Activated CD4-positive, alpha-beta T cell treated with anti-CD3 and anti-CD28 coated beads, Interleukin-2, Interleukin-6, amounts not matched to agents 100 ng/mL and 50 ng/mL, durations not matched to agents 16 hours and 8 hours (primary cell): ENCODE results near the gene SOS1.
"Not testable (repeated sequence)": the region's sequence is repeated elsewhere in the genome, so short reads cannot be mapped to it uniquely, and the experiment has no call there.

Source experiments
- DNase-seq: peaks from one replicate; pipeline ENCODE4 v3.0.0-alpha.2; 2020

The SOS1 gene

DNA sequence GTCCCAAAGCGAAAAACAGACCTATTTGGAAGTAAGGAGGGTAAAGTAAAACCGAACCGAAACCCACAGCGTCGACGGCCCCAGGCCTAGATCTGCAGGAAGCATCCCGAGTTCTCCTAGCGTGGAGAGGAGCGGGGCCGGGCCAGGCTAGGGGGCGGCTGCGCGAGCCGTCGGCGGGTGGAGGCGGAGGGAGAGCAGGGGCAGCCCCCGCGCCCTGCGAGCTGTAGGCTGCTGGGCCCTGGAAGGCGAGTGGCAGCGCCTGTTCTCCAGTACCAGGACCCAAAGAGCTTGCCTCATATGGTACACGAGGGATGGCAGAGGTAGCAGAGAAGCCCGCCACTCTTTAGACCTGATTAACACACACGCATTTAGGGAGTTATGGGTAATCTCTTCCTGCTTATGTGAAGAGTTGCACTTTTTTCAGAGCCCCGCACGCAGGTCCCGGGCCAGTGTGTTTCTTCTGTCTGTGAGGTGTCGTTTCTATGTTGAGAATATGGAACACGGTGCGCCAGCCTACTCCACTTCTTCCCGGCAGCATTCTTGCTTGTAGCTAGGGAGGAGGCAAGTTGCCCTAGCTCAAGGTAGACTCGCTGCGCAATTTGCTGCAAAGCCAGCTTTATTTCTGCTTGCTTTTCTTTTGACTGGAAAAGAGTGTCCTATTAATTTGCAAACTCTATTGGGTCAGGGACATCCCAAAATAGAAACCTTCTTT, 160.1 kb downstream of the SOS1 start:
- no peak for DNase-seq

DNA sequence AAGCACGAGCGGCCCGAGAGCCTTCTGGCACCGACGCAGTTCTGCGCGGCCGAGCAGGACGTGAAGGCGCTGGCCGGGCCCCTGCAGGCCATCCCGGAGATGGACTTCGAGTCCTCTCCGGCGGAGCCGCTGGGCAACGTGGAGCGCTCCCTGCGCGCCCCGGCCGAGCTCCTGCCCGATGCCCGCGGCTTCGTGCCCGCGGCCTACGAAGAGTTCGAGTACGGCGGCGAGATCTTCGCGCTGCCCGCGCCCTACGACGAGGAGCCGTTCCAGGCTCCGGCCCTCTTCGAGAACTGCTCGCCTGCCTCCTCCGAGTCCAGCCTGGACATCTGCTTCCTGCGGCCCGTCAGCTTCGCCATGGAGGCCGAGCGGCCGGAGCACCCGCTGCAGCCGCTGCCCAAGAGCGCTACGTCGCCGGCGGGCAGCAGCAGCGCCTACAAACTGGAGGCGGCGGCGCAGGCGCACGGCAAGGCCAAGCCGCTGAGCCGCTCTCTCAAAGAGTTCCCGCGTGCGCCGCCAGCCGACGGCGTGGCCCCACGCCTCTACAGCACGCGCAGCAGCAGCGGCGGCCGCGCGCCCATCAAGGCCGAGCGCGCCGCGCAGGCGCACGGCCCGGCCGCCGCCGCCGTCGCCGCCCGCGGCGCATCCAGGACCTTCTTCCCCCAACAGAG, 160.8 kb downstream of the SOS1 start:
- DNase-seq = peak; percentile 80

DNA sequence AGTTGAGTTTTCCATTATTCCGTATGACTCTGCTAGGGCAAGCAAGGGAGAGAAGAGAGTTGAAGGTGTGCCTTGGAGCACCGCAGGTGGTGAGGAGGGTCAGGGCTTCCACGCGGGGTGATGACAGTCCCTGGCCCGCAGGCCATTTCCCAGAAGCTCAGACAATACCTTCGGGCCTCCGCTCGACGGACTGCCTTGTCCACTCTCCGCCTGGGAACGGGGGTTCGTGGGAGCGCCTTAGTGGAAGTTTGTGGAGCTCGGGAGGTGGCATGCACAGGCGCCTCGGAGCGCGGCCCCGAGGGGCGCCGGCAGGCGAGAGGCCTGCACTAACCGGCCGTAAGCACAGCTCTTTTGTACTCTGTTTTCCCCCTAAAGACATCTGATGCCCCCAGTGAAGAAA, 161.4 kb downstream of the SOS1 start:
- no peak for DNase-seq

DNA sequence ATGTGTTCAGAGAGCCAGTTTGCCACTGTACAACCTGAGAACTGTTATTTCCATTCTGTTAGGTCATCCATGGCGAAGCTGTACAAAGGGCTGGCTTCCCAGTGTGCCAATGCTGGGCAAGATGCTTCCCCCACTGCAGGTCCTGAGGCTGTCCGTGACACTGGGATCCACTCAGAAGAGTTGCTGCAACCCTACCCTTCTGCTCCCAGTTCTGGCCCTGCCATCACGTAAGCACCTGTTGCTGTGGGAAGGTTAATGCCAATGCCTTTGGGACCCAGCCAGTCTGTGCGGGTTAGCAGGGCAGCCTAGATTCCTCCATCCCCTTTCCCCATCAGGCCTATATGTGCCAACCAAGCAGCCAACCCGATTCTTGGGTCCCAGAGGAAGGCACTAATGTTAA, 162.9 kb downstream of the SOS1 start:
- DNase-seq = no peak

DNA sequence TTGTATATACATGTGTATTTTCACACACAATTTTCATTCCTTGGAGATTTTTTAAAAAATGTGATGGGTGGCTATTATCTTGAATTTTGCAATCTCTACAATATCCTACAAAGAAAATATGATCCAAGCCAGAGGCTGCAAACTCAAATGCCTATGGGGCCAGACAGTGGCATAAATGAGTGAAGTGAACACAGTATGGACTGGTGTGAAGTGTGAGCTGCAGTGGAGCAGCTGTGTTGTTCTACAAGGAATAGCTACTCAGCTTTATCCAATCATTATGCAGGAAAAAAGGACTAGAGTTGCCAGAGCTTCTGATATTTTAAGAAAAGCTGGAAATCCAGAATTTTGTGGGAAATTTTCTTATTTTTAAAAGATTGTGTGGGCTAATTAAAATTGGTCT, 169.1 kb downstream of the SOS1 start:
- DNase-seq = no peak

DNA sequence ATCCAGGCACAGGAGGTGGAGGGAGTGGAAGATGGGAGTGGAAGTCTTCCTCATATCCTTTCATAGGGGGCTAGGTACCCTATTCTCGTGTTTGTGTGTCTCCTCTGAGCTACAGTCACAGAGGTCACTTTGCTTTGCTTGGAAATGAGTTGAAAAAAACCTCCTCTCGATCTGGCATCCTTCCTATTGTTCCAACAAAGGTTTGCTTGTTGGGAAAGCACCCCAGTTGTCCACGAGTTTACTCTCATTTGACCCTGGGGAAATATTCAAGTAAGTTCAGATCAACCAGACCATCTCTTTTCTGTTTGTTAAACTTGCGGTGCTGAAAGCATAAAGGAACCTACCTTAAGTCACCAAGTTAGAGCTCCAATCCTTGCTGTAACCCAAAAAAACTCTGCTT, 171.9 kb downstream of the SOS1 start:
- no peak for DNase-seq

DNA sequence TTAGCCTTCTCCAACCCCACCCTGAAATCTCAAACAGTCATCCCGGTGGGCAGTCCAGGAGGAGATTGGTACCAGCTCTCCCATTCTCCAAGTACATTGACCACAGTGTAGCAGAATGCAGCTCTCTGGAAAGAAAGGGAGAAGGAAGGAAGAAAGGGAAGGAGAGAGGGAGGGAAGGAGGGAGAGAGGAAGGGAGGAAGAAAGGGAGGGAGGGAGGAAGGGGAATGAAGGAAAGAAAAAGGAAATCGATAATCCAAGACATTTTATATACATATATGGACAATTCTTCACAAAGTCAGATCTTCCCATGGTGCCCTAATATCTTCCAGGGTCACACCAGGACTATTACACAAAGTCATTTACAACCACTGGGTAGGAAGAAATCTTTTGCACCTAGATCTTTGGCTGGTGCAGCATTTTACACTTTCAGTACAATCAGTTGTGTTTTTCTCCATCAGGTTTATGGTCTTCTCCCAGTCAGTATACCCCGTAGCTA, 172.4 kb downstream of the SOS1 start:
- no peak for DNase-seq

DNA sequence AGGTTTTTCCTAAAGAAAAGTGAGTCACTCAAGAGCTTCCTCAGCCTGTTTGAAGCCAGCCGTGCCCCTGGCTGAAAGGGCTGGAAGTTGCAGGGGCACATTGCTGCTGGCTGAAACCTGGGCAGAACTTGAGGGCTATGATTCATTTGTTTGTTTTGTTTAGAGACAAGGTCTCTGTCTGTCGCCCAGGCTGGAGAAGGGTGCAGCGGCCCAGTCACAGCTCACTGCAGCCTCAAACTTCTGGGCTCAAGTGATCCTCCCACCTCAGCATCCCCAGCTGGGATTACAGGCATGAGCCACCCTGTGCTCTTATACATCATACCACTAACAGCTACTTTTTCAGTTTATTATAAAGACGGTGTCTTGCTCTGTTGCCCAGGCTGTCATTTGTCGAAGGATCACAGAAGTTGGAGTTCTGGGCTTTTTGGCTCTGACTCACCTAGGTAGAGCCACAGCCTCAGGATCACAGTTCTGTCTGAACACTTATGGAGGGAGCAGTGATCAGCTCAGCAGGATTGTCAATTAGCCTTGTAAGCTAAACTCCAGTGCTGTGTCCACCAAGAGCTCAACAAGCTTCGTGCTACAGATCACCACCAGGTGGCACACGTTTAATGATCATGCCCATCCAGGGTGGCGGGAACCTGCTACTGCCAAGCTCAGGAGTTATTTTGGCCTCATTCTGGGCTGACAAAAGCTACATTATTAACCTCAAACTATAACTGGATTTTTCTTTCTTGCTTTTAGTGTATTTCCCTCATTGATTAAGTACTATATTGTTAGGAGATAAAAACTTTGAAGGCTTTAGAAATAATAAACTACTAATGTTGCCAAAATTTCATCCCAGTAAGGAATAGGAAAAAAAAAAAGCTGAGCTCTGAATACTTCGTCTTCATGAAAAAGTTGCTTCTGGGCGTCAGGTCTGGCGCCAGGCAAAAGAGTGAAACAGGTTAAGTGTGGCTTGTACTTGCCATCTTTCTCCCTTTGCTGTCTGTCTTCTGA, 173.3 kb downstream of the SOS1 start:
- peak; percentile 80 for DNase-seq

DNA sequence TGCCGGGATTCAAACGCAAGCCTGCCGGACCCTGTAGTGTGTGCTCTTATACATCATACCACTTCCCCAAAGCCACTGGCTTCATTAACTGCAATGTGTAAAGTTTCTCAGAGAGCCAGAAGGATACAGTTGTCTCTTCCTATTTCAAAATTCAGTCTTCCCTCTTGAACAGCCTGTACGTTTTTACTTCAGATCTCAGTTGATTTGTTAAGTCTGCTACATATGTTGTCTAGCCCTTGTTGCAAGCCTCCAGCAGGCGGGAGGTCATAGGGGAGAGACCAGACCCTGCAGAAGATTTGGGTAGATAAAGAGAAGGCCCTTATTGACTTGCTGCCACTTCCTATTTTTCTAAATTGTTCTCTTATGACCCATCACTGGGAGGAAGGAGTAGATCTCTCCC, 174.9 kb downstream of the SOS1 start:
- DNase-seq = no peak

DNA sequence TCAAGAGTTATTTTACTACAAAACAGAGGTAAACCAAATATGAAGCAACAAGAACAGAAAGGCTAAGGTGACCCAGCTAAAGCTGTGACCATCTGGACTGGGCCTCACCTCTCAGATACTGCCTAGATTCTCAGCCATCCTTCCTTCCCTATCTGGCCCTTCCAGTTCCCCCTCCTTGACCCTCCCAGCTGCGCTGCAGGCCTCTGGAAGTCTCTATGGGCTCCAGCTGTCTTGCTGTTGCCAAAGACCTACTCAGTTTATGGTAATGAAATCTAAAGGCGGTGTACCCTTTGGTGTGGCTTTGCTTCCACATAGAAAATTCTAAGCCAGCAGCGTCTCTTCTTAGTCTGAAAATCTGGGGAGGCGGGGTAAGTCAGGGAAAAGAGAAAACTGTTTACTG, 175.5 kb downstream of the SOS1 start:
- DNase-seq = no peak

DNA sequence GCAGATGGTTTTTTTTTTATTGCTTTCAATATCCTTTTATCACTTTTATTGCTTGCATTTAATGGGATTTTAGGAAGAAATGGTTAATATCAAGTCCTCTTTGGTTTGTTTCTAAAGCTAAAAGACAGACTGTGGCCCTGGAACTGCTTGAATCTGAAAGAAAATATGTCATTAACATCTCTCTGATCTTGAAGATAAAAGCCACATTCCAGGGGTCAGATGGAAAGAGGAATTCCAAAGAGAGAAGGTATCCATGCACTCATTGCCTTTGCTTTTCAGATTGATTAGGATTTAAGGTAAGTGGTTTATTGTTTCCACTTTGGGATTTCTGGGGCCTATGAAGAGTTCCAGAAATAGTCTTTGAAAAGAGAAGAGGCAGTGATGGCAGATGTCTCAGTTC, 177.1 kb downstream of the SOS1 start:
- no peak for DNase-seq

DNA sequence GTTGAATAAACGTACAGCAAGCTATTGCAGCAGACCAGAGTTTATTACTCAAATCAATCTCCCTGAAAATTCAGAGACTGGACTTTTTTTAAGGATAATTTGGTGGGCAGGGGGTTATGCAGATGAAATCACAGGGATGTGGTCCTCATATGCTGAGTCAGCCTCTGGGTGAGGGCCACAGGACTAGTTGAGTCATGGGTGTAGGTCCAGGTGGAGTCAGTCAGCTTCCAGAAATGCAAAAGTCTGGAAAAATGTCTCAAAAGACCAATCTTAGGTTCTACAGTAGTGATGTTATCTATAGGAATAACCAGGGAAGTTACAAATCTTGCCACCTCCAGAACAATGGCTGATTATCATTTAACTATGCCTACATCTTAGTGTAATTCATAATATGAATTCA, 180.1 kb downstream of the SOS1 start:
- no peak for DNase-seq

DNA sequence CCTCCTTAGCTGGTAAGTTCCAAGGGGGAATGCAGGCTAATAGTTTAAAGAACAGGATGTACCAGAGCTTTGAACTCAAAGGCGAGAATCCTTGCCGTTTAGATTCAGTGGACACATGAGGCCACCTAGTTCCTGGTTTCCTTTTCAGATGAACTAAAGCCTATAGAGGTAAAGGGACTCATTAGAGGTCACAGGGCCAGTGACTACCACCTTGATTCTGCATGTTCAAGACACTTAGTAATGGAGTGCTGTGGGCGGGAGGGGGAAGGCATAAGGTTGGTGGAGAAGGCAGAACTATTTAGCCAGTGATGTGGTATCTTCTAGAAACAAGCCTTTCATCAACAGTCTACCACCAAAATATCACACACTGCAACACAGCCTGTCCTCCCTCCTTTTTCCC, 183.3 kb downstream of the SOS1 start:
- no peak for DNase-seq

DNA sequence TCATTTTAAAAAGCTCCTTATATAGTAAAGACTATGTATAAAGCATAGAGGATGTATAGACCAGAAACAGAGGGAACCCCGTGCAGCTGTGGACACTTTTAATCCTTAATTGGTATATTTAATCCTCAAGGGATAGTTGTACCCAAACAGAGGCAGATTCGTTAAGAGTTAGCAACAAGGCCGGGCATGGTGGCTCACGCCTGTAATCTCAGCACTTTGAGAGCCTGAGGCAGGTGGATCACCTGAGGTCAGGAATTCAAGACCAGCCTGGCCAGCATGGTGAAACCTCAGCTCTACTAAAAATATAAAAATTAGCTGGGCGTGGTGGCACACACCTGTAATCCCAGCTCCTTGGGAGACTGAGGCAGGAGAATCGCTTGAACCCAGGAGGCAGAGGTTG, 184.3 kb downstream of the SOS1 start:
- not testable (repeated sequence) for DNase-seq

DNA sequence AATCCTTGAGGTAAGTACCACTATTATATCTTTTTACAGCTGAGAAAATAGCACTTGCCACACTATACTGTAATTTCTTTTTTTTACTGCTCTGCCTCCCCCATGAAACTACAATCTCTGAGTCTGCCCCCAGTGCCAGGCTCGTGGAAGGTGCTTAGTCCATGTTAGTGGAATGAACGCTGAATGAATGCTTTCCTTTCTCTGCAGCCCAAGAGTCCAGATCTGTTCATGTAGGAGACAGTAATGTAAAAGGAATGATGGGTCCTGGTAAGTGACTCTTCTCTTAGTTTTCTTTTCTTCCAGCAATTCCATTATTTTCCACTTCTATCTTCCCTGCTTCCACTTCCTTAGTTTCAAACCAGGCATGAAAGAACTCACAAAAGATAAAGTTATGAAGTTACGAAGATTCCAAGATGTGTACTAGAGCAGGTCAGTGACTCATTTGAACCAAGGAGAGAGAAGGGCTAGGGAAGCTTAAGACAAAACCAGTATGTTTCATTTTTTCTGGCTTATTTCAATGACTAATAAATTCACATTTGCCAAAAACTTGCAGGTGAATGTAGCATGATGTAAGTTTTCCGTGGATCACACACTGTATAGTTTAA, 185.2 kb downstream of the SOS1 start:
- DNase-seq = no peak

DNA sequence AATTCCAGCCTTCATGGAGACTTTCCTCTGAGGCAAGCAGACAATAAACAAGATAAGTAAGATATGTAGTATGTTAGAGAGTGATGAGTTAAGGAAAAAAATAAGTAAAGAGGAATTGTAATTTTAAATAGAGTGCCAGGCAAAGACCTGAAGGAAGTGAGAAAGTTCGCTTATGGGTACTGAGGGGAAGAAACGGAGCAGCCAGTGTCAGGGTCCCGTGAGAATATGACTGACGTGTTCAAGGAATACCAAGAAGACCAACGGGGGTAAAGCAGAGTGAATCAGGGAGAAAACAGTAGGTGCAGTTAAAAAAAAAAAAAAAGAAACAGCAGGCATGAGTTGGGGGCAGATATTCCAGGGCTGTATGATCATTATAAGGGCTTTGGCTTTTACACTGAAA, 186.1 kb downstream of the SOS1 start:
- DNase-seq = no peak

DNA sequence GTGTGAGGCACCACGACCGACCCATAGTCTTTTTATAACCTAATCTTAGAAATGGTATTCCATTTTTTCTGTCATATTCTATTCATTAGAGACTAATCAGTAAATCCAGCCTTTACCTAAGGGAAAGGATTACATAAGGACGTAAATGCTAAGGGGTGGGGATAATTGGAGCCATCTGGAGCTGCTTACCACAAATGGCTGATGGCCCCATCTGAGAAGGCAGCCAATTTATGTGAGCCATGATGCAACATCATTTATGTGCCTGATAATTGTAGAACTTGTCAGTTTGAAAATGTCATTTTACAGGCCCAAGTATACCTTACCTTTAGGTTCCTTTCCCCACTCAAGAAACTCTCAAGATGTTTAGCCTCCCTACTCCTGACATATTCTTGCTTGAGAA, 187.2 kb downstream of the SOS1 start:
- DNase-seq = no peak

DNA sequence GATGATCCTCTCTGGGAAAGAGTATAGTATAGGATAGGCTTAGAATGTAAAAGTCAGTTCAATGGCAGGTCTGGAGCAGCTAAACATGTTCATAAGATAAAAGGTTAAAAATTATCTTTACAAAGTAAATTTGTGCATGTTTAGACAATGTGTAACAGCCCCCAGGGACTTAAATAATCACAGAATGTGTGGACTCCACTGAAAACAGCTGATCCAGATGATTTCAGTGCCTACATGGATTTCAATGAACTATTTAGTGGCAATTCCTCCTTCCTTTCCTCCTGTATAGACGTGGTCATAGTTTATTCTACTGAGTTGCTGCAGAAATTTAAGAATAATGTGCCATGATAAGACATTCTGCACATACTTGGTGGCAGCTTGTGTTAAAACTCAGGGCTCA, 188.3 kb downstream of the SOS1 start:
- no peak for DNase-seq
